ENCODE measurements around the gene CADPS.

The CADPS gene

DNA sequence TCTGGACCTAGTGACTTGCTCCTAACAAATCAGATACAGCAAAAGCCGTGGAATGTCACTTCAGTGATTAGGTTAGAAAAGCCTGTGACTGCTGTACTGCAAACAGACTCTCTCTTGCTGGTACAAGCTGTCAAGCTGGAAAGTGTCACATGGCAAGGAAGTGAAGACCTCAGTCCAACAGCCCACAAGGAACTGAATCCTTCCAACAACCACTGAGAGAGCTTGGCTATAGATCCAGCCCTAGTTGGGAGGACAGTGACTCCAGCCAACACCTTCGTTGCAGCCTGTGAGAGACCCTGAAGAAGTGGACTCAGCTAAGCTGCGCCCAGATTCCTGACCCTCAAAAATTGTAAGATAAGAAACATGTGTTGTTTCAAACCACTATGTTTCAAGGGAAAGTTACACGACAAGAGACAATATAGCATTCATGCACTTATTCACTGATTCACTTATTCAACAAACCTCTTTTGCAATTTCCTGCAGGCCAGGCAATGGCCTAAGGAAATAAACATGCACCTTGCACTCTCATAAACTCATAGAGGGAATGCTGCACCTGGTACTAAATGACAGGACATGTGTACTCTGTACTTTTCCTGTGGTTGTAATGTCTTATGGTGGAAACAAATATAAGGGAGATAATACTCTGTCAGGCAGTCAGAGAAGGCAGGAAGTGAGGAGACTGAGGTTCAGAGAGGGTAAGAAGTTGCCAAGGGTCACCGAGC lies 142.9 kb downstream of the CADPS start:
- DNase-seq = no peak

DNA sequence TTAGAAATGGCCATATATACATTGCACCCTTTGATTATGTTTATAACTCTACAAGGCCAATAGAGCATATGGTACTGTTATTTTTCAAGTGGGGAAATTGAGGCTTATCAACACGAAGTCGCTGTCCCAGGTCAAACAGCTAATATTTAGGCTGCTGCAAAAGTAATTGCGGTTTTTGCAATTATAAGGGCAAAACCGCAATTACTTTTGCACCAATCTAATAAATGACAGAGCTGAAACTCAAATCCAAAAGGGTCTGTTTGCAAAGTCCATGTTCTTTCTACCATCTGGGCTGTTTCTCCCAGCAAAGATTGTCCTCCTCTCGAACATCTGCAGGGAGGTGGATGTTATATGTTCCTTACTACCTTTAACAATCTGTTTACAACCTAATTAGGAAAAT lies 147.2 kb downstream of the CADPS start:
- DNase-seq = no peak

DNA sequence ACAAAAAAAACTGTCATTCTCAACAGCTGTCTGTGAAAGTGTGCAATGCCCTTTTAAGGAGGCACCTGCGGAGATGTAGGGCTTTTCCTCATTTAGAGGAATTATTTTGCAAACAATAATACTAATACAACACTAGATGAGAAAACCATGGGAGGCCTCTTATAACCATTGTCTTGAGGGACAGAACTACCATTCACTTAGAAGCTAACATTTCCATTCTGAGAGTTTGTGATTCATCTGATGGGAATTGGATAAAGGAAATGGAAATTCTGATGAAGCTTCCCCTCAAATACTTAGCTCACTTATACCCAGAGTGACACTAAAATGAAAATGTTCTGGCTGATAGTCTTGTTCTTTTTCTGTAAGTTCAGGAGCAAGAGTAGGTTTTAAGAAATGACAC lies 147.7 kb downstream of the CADPS start:
- no peak for DNase-seq

DNA sequence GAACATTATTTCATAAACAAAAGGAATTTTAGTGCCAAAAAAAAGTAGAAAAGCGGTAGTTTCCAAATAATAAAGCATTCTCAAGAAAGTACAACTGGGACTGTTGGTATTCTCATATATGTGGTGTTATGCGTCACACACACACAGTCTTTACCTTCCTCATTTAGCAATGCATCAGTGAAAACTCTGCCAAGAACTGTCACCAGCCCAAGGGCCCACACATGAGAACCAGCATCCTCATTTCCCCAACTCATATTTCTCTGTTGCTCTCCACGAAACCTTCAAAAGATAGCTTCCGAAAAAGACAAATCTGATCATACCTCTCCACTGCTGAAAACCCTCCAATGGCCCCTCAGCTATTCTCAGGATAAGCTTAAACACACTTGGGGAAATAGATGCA lies 150.7 kb downstream of the CADPS start:
- no peak for DNase-seq

DNA sequence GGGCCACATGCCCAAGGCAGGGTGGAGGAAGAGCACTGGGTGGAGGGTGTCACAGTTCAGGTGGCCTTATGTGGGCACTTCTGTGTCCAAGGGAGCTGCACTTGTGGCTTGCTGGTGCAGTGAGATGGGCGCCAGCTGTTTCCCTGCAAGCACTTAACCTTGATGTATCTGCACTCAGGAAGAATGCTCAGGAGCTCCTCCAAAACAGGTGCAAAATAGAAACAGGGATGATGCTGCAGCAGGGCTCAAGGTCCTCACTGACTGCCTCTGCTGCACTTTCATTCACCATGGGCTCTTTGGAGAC lies 151.3 kb downstream of the CADPS start:
- no peak for DNase-seq

DNA sequence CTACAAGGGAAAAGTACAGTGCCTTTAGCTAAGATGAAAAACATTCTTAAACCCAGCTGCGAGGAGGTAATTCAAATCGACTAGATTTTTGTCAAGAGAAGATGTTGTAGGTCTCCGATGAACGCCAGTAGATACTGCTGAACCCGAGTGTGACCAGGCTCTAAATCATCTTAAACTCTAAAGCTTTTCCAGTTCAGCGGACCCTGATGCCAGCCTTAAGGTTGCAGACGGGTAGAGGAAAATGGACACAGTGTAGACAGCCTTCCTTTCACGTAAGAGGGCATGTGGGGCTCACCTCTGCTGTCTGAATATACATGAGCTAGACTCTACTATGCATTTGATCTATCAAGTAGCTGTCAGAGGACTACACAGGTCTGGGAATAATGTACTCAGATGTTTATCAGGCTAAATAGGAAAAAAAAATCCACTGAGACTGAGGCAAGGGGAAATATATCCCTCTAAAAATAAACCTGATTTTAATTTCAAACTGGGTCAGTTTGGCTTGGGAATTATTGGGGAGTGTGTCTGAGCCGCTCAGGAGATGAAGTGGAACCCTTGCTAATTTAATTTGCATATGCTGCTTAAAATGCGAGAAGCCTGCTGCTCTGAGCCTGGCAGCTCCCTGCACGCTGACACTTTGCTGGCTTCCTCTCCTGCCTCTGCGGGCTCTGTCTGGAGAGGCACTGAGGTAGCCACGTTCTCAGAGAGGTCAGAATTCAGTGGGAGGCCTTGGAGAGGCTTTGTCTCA lies 151.9 kb downstream of the CADPS start:
- no peak for DNase-seq

DNA sequence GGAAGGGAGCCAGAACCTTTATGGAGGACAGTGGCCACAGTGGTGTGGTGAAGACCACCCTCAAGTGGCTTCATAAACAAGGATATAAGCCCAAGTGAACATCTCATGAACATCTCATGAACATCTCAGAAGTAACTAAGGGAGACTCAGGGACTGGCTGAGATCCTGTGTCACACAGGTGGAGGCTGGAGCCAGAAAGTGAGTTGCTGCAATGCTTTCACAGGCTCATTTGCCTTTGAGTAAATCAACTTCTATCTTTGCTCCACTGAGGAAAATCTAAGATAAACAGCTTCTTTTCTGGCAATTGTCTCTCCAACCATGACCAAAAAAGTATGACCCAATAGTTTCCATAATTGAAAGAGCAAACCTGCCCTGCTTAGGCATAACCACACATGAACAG lies 152.9 kb downstream of the CADPS start:
- no peak for DNase-seq

DNA sequence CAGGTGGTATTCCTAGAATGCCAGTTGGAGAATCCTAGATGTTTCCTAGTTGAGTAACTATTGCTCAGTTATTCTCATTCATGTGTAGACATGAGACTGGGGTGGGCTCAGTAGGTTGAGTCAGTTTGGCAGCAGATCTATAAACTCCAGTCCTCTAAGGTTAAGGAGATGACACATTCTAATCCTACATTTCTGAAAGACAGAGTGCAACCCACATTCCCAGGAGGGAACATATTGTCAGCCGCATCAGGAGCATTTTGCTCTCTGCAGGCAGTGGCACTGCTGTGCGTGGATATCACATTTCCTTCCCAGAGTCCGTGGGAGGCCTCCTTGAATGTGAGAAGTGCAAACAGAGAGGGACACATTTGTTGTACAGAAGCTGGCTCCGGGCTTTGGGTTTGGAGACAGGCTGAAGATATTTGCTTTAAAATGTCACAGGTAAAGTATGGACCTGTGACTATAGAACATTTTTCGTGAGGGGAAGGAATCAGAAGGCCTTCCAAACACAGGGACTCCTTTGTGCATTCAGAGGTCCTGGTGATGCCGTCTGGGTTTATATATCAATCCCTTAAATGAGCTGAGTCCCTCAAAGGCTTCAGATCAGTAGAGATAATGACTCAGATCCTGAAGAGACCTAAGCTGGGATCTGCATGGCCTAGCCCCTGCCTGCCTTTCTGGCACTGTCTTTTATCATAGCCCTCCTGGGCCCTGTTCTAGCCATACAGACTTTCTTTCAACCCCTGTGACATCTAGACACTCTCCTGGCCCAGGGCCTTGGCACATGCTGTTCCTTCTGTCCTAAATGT lies 156.5 kb downstream of the CADPS start:
- no peak for DNase-seq

DNA sequence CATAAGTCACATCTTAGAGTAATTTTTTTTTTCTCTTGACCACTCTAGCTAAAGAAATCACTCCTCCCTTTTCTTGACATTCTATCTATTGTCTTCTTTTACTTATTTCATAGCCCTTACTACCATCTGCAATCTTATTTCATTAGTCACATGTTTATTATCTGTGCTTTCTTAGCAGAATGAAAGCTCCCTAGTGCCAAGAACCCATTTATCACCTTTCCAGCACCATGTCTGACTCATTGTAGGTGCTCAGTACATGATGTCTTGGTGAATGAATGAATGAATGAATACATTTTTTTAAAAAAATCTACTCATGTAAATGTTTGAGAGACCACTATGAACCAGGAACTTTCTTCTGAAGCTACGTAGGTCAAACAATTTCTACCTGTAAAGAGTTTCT lies 157.2 kb downstream of the CADPS start:
- DNase-seq = no peak

DNA sequence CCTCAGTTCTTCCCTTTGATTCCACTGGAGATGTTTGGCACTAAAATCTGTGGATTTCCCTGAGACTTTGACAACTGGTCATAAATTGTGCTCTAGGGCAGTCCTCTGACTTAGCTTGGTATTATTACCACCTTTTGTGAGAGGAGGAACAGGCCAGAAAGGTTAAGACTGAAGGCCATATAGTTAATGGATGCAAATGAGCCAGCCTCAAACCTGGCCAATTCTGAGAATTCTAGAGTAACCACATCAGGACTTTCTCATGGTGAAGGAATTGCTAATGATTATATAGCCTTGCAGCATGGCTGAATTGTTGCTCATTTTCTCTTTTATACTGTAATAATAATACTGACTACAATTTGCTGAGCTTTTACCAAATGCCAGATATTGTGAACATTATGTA lies 162.5 kb downstream of the CADPS start:
- DNase-seq = no peak

DNA sequence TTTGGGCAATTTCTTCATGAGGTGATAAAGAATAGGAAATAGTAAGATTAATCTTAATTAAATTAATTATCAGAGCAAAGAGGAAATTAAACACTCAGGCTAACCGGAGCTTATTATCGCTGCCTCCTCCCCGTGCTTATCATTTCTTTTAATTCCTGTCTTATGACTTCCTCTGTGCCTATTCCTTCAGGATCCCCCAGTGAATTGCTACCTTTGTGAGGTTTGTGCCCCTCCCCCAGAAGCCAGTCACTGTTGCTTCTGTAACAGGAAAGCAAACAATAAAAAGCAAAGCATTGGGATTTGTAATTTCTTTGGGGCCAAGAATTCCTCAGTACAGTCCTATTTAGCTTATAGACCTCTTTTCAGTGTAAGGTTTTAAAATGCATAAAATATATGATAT lies 164.5 kb downstream of the CADPS start:
- no peak for DNase-seq

DNA sequence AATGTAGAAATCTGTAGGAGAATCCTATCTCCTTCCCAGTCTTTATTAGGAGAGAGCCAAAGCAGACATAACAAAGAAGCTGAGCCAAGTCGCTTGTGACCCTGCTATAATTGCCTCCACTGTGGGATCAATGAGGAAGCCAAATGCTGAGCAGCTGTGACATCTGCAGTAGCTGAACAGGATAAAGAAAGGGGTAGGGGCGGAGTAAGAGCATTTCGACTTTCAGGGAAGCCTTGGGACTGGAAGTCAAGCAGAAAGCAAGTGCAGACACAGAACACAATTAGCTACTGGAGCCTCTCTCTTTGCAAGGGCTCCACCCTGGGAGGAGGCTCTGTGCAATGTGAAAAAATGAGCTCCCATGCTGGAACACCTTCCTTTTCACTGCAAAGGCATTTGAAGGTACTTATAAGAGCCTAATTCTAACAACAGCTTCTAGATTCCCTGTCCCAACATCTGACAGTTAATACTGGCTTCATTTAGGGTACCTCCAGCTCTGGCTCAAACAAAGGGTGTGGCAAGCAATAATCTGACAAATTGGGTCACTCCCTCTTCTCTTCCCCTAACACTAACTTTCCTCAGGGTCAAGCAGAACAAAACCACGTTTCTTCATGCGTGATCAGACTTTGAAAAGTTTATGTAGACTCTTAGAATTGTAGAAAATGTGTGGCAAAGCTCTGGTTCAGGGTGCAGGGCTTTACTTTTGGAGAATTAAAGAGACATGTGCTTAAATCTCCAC lies 166.4 kb downstream of the CADPS start:
- no peak for DNase-seq

DNA sequence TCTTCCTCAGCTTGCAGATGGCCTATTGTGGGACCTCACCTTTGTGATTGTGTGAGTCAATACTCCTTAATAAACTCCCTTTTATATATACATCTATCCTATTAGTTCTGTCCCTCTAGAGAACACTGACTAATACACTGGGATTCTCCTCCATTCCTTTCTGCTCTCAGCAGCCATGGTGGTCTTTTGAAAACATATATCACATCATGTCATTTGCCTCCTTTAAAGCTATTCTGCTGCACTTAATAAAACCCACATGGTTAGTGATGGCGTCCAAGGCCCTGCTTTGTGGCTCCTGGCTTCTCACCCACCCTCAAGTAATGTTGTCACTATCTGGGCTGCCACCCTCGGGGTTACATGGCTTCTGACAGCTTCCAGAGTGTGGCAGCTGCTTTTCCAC lies 169.5 kb downstream of the CADPS start:
- no peak for DNase-seq

DNA sequence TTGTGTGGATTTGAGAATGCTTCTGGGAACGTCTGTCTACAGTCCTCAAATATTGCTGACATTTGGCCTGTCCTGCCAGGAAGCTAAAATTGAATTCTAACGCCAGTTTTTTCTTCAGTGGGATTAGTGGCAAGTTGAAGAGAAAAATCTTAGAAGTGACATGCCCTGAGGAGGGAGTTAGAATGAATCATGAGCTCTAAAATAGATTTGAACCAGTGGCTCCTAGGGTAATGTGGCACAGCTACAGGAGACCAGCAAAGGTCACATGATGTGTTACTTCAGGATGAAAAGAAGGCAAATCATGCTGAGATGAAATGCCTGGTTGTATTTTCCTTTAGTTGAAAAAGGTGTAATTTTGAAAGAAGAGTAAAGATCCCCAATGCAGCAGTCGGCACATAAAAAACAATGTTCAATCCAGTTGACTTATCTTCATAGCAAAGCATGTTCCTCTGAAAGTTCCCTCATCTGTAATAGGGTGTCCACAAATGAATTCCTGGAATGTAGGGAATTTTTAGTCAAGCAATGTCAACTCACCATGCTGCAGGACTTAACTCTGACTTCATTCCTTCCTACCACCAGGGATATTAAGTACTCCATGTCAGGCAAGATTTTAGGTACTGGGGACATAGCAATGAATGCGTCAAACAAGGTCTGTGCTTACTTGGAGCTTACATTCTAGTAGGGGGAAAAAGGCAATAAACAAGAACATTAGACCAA lies 171.6 kb downstream of the CADPS start:
- no peak for DNase-seq

DNA sequence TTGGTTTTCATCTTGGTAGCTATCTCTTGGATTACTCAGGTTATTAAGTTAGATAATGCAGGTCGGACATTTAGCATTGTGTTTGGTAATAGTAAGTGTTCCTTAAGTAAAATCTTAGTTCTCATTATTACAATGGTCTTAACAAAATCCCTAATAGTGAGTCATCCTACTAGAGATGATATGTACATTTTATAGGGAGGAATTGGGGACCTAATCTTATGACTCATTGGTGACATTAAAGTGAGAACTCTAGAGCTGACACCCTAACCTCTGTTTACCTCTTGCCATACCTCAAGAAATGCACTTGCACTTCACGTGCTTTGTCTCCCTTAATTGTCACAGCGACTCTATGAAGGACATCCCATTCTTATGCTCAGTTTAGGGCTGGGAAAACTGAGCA lies 174.9 kb downstream of the CADPS start:
- DNase-seq = no peak

DNA sequence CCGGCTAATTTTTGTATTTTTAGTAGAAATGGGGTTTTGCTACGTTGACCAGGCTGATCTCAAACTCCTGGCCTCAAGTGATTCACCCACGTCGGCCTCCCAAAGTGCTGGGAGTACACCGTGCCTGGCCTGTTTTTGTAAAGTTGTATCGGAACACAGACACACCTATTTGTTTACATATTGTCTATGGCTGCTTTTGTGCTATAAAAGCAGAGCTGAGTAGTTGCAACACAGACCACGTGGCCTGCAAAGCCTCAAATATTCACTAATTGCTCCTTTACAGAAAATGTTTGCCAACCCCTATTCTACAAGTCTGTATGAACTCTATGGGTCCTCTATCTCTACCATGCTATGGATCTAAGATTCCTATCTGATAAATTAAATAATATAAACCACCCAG lies 175.5 kb downstream of the CADPS start:
- no peak for DNase-seq

DNA sequence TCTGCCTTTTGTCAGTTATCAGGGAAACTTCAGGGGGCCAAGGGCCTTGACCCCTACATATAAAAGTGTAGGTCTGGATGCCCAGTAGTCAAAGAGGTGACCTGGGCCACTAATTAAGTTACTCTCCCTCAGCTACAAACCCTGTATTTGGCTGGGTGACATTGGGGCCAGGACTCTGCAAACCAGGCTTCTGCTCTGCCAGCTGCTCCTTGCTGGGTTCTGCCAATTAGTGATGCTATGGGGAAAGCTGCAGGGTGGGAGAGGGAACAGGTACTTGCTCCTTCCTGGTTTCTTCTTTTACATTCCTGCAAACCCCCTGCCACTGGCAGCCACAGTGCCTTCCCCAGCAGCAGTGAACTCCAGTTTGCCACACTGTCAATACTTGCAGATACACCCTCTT lies 179.2 kb downstream of the CADPS start:
- DNase-seq = no peak

DNA sequence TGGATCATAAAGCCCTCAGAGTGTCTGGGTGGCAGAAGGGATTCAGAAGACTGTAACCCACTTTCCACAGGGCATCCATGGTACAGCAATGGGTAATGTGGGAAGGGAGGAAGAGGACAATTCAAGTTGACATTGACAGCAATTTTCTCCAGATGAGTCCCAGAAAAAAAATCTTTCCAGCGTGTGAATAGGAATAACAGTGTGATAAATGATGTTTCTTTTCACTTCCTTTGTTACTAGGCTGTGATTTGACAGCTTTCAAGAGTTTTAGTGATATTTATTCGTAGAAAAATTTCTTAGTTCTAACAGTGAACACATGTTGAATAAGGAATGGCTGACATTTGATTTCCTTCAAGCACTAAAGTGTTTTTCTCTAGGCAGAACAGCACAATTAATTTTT lies 186.4 kb downstream of the CADPS start:
- DNase-seq = no peak

DNA sequence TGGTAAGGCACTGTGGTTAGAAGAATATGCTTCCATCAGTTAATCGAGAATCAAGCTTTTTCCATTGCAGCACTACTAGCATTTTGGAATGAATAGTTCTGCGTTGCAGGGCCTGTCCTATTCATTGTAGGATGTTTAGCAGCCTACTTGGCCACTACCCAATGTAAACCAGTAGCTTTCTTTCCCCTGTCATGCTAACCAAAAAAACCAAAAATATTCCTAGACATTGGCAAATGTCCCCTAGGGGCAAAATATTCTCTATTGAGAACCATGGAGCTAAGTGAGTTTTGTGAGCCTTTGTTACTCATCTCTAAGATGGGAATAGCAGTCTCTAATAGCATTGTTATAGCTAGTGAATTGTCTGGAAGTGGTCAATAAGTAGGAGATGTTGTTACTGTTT lies 187.2 kb downstream of the CADPS start:
- no peak for DNase-seq

DNA sequence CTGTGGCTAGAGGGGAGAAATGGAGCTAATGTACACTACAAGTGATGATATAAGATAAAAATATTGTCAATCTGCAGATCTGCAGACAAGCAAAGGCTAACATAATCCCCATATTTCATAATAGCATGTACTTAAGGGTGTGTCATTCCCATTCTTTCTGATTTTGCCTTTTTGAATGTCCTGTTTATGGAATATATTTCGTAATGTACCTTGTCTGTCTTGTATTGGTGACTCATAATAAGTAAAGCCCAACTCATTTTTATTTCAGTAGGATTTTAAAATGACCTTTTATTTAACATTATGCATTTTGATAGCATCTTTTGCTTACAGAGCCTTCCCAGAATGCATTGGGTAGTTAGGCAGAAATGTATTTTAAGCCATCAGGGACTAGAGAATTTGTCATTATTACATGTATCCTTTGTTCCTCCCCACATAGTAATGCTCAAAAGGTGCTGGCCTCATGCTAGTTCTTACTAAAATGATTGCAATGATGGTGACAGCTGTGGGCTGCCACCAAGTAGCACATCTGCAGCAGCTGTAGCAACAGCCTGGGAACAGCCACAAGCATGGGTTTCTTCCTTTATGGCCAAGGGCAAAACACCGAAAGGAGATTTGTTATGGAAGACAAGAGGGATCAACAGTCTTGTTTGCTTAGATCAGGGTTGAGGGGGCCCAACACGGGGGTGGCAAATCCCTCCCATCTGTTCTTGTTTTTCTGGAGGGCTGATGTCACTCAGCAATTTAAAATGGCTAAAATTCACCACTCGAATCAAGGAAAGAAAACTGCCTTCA lies 188.5 kb downstream of the CADPS start:
- no peak for DNase-seq

DNA sequence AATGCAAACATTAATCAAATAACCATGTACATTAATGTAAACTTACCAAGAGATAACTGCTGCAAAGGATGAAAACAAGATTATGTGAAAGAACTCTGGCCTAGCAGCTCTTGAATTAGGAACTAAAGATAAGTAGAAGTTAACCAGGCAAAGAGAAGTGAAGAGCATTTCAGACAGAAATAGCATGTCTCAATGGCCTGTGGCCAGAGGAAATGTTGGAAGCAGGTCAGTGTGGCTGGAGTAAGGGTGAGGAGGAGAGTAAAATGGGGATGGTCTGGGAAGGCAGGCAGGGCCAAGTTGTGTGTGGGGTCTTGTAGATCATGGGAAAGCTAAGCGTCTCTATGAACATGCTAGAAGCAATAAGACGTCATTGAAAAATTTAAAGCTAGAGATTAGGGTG lies 192.4 kb downstream of the CADPS start:
- no peak for DNase-seq

DNA sequence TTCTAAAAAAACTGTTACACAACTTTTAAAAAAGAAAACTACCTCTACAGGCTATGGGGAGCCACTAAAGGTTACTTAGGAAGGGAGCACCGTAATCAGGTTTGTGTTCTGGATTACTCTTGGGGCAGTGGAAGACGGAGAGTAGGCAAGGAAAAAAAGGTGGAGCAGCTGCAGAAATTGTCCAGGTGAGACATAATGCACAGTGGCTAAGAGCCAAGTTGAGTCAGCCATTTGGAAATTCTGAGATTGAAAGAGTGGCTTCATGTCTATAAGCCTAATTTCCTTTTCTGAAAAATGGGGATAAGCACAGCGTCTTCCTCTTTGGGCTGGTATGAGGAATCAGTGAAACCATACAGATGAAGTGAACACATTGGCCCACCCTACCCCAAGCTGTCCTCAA lies 195.2 kb downstream of the CADPS start:
- no peak for DNase-seq

All from NCI-H510A (cell line).